HPDE6-E6E7 (cell line): ENCODE measurements around the gene FEM1C.

Experiments used
- DNase-seq: peaks from one replicate; pipeline ENCODE4 v3.0.0; 2011; ENCODE audit warnings: missing footprints; ENCODE audit errors: extremely low spot score

Gene FEM1C, protein sequence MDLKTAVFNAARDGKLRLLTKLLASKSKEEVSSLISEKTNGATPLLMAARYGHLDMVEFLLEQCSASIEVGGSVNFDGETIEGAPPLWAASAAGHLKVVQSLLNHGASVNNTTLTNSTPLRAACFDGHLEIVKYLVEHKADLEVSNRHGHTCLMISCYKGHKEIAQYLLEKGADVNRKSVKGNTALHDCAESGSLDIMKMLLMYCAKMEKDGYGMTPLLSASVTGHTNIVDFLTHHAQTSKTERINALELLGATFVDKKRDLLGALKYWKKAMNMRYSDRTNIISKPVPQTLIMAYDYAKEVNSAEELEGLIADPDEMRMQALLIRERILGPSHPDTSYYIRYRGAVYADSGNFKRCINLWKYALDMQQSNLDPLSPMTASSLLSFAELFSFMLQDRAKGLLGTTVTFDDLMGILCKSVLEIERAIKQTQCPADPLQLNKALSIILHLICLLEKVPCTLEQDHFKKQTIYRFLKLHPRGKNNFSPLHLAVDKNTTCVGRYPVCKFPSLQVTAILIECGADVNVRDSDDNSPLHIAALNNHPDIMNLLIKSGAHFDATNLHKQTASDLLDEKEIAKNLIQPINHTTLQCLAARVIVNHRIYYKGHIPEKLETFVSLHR

DNA sequence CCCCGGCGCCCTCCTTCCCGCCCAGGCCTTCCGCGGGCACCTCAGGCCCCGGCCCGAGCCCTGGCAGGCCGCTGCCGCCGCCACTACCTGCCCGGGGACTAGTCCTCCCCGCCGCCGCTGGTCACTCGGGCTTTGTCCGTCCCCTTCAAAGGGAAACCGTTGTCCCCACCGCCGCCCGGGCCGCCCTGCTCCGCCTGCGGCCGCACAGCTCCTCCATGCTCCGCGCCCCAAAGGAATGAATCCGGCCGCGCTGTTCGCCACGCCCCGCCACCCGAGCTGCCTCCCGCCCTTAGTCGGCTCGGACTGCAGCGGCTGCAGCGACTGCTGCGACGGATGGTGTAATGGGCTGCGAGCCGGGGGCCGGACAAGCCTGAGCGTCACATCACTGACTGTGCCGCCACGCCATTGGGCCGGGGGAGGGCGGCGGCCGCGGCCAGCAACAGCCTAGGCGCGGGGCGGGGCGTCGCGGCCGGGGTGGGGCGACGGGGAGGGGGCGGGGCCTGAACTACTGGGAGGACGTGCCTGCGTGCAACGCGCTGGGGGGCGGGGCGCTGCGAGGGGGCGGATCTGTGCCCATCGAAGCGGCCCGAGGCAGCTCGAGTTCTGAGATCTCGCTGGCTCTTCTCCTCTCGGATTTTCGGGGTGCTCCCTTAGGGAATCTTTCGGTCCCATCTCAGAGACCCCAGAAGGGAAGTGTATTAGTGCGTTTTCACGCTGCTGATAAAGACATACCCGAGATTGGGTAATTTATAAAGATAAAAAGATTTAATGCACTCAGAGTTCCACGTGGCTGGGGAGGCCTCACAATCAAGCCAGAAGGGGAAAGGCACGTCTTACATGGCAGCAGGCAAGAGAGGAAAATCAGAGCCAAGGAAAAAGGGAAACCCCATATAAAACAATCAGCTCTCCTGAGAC, at the start of gene FEM1C:
FEM1C (minus strand) TSS at position 340 of the 915 bp plus-strand sequence. CDS start 1,282 bp downstream, outside the sequence.
- peak; percentile 94 for DNase-seq

DNA sequence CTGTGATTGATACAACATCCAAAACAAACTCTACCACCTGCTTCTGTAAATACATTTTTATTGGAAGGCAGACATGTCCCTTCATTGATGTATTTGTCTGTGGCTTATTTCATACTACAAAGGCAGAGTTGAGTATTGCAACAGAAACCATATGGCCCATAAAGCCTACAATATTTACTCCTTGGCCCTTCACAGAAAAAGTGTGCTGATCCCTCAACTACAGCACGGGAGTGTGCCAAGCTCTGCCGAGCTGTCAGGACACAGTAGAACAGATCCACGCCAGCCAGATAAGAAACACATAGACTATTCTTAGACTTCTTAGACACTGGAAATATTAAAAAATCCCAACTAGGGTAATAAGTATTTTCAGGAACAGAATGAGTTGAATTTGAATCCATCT, 44.5 kb upstream of the FEM1C start:
- no peak for DNase-seq

DNA sequence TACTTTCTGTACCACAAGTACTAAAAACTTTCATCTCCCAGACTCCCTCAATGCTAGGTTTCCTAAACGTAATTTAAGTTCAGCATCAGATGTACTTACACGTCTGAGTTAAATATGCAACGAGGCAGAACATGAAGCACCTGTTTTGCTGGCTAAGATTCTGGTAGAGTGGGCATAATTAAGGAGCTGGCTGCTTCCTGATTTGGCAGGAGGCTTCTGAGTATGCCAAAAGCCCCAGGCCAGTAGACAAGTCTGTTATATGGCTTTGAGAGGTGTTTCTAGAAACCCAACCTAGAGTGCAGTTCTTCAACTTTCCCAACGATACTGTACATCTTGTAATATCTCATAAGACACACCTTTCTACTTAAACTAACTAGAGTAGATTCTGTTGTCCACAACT, 44.1 kb upstream of the FEM1C start:
- no peak for DNase-seq

DNA sequence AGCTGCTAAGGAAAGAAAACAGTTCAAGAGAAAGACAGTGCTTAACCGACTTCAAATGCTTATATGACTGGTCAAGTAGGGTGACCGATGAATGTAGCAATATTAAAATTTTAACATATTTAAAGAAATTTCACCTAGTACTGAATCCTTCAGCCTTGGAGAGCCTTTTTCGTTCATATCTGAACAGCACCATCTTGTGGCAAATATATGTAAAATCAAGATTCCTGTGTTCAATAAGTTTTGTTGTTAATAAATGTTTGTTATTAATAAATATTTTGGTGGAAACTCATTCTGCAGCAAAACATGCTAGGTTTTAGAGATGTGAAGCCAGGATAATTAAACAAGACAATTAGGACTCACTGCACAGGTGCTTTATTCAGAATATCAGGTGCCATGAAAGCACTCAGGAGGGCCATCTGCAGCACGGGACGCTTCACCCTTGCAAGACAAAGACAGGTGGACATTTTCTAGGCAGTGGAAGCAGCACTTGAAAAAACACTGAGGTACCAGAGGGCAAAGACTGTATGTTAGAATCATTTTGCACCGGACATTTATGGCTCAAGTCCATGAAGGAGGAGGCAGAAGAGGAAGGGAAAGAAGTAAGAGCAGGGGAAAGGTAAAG, 42.1 kb upstream of the FEM1C start:
- no peak for DNase-seq

DNA sequence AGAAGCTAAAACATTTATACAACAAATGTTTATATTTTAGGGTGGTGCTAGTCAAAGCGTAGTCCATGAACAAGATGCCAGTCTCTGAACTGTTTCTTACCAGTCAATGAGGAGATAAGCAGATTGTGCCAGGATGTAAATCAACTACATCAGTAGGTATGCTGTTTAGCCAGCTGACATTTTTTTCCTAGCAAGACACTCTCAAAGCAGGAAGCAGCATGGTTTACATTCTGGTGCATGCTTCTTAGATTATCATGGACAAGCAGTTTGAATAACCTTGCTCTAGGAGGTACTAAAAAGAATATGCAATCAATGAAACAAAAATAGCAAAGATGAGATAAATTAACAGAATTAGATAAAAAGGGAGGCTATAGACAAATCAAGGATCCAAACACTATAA, 40.7 kb upstream of the FEM1C start:
- no peak for DNase-seq

DNA sequence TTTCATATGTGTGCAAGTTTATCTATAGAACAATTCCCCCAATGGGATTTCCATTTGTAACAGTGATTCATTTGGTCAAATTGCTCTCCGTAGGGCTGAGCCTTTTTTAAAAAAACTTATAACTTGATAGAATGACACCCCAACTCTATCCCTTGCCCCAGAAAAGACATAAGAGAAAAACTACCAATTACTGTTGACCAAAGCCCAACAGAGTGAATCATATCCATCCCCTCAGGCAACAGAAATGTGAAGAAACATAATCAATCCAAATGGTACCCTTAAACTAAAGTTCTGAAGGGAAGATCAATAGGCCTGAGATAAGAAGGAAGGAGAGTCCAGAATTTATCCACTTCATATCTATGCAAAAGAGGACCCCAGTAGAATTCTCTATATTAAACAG, 39.9 kb upstream of the FEM1C start:
- no peak for DNase-seq

DNA sequence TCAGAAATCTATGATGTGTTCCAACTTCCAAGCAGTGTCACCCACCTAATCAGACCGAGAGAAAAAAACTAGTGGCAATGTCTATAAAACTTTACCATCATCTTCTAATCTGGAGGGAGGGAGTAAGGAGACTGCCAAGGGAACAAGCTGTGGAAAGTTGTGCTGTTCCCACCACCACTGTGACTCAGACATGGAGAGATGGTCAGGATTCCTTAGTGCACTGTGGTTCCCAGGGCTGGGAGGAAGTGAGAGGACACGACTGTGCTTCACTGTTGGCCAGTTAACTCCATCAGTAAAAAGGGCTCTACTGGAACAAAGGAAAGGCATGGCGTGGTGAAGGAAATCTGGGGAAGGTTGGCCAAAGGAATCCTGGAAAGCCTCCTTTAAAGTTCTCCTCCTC, 38.9 kb upstream of the FEM1C start:
- no peak for DNase-seq

DNA sequence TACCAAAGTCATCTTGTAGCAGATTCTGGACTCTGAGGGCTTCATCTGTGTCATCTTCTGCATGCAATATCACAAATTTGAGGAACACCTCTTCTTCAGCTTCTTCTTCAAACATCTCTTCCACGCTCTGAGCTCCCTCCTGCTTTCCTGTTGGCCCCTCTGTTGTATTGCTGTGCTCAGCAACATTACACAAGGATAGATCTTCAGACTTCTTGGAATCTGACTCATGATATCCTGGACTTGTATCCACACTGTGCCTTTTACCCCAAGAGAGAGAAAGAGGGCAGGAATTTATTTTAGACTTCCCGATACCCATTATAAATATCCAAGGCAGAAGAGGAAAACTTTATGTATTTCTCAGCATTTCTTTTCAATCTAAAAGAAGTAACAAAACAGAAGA, 36.4 kb upstream of the FEM1C start:
- DNase-seq = no peak

DNA sequence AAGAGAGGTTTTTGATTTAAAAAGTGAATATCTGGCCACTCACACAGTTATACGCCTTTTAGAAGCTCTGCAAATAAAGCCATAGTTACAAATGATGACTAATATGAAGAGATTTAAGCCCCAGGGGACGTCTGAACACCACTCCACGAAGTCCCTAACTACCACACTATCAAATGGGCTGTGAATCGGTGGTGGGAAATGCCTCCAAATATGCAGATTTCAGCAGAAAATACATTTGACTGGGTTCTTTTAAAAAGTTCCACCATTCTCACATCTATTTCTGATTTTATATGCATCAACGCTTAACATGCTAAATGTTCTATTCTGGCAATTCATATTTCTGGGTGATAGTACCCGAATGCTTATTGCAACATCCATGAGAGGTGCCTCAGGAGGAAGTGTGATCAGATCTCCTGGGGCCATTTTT, 35.2 kb upstream of the FEM1C start:
- no peak for DNase-seq

DNA sequence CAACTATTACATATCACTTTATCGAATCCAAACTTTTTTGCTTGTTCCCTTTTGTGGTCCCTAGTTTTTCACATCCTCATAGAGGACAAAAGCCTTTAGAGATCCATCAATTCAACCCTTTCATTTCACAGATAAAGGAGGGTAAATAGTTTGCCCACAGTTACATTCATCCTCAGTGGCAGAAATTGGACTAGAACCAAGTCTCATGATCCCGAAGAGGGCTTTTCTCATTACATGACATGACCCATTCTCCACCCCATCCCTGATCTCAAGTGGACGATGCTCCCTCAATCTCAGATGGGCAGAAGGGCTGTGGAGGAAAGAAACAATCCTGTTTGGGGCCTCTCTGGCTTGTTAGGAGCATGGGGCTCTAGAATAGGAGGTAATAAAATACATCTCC, 34.6 kb upstream of the FEM1C start:
- no peak for DNase-seq

DNA sequence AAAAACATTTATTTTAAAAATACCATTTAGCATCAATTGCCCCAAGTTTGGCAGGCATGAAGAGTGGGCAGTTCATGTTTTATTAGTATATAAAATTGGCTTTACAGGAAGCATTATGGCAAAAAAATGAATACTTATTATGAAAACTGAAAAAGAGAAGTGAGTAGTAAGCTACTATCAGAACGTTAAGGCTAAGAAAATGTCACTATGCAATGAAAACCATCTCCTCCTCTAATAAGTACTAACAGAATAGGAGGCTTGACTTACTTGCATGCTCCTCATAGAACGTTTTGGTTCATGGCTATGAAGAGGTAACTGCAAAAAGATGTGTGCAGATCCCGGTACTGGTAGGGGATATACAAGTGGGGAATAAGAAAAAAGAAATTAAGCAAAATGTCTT, 34.1 kb upstream of the FEM1C start:
- DNase-seq = no peak

DNA sequence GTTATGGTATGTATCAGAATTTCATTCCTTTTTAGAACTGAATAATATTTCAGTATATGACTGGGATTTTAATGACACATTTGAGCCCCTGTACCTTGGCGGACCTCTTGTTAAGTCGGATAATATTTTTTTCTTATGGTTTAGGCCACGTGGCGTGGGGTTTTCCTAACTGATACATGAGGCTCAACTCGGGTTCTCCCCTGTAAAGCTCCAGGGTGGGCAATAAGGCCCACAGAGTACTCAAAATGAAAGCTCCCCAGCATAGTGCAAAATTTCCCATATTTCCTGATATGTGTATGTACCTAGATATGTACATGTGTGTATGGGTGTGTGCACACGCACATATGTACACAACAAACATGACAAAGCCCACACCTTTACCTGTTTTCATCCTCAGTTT, 33.2 kb upstream of the FEM1C start:
- no peak for DNase-seq

DNA sequence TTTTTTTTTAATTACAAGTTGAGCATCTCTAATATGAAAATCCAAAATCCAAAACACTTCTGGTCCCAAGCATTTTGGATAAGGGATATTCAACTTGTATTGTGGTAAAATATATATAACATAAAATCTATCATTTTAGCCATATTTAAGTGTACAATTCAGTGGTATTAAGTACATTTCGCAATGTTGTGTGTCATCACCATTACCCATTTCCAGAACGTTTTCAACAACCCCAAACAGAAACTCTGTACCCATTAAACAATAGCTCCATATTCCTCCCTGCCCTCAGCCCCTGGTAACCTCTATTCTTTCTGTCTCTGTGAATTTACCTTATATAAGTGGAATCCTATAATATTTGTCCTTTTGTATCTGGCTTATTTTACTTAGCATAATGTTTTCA, 32.8 kb upstream of the FEM1C start:
- DNase-seq = no peak

DNA sequence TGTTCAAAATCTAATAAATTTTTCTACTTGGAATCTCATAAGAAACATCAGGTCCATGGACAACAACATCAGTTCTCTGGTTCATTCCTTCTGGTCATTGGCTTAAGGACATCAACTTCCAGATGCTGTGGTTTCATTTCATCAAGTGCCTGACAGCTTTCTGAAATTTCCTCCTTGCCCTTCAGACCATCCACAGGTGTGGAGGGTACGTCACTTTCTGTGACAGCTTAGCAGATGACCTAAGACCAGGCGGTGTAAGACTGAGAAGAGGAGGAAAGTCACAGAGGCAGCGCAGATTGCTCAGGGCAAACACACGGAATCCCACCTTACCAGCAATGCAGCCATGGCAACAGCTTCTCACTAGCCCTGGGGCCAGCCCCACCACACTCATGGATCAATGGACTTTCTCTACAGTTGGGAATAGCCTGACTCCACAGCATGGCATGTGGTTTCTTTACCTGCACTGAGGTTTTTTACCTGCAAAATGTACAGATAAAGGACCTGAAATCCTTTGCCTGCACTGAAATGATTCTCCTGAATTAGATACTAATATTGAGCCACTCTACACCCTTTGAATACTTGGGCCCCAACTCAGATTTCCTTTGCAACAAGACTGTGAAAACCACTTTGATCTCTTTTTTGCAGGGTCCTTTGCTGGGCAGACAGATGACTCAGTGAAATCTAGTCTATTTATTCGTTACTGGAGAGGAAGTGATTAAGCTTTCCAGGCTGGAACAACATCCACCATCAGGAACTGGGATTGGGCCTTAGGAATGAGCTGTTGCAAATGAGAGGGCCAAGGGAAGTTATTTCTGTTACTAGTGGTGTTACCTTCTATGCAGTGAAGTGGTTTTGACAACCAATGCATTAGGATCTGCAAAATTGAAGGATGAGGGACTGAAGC, 30.8 kb upstream of the FEM1C start:
- DNase-seq = no peak

DNA sequence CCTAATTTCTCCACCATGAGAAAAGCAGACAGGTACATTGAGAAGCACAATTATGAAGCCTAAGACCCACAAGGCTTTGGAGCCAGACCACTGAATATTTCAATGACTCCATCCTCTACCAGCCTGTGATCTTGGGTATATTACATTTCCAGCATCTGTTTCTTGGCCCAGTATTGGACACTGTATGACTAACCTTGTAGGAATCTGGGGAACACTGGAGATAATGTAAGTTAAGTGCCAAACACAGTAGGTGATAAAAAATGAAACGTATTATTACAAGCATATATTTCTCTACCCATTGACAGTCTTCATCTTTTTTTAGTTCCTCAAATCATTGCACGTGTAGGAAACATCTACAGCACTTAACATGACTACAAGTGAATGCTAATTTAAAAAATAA, 28.6 kb upstream of the FEM1C start:
- DNase-seq = no peak

DNA sequence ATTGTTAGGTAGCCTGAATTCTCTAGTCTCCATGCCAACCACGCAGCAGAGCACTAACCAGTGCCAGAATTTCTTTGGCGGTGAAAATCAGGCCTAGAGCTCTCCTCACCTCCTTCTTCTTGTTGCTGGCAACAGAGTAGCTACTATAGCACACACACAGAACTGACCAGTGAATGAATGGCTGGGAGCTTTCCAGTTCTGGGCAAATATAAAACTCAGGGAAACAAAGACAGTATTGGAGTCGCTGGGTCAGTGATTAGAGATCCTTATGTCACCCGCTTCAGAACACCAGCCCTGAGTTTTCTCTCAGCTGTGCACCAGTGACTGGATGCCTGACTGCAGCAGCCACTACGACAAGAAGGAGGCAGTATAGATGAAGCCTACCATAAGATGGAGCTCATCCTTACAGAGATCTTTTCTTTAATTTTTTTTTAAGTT, 26.9 kb upstream of the FEM1C start:
- no peak for DNase-seq

DNA sequence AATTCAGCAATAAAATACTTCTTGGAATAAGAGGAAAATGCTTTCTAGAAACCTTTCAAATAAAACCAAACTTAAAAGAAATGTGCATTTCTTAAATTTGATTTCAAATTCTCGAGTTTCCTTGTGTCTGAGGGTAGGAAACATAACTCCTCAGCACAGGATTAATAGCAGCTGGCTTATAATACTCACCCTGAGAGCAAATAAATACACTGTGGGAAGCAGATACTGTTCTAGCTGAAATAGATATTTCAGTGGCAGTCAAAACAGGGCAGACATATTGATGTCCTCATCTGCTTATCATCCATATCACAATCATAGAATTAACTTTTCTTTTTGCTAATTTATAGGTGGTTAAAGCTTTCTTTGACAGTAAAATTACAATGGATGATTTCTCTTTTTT, 24.1 kb upstream of the FEM1C start:
- no peak for DNase-seq

DNA sequence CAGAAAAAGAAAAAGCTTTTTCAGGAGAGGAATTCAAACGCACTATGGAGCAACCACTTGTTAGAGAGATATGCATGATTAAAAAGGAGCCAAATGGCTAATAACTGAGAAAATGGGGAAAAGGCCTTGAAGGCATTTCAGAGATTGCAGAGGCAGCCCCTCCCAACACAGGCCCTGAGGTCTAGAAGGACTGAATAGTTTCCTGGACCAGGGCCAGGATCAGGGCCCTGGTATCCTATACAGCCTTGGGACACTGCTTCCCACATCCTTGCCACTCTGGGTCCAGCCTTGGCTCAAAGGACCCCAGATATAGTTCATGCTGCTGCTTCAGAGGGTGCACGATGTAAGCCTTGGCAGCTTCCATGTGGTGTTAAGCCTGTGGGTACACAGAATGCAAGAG, 20.7 kb upstream of the FEM1C start:
- DNase-seq = no peak

DNA sequence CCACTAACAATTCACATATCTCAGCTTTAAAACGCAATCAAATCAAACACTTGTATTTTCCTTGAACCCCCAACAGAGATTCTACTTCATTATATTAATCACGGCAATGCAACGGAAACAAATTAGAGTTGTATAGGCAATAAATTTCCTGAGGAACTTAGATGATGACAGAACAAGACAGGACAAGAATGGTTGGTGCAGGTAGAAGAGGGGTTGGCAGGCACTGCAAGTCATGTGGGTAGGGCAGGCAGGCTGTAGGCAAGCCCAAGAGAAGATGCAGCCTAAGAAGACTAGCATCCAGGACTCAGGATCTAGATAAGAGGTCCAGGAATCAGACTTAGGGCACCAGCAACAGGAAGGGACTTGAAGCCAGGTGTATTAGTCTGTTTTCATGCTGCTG, 16.6 kb upstream of the FEM1C start:
- no peak for DNase-seq

DNA sequence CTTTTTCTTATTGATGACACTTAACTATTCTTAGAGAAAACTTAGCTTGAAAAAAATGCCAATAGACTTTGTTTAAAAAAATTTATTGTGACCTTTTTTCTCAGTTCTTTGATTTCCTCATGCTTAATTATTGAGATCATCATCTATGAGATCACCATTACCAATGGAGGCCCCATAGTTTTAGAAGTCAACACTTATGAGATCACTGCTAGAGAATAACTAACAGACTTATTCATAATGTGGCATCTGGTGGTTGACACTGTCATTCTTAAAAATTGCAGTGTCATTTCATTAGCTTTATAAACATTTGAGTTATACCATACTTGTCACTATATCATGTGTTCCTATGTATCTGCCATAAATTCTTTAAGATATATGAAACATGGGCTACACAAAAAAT, 14.9 kb upstream of the FEM1C start:
- DNase-seq = no peak

DNA sequence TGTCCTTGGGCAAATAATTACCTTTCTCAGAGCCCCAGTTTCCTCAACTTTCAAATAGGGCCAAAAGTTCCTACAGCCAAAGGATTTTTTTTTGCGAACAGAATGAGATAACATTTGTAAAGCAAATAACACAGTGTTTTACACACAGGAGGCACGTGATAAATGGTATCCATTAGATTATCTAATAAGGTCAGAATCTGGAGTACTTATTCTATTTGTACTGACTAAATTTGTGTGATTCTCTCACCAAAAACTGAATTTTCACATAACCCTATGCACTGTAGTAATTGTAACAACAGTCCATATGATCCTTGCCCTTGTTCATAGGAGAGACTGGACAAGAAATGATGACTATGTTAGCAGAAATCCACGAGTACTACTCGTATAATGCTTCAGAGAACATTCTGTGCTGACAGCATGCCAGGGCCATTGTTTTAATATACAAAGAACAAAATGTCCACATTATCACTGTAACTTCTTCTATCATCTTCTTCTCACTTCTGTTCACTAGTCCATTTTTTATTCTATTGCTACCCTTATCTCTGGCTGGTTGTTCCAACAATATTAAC, 13.9 kb upstream of the FEM1C start:
- no peak for DNase-seq
